PC-3 (cell line): ENCODE data around the gene MIS18BP1. TPM values are rescaled to one million over a fixed set of nuclear protein-coding genes. Genes with fewer than 3 reads are reported as not detected.
"Not testable (repeated sequence)": the region's sequence is repeated elsewhere in the genome, so short reads cannot be mapped to it uniquely, and the experiment has no call there.

Source experiments
- ATAC-seq: fragments of 200-7000 bp; cut with Tn5 transposase; 2 replicates; pipeline ENCODE4 v1.9.1; 2020; ENCODE audit warnings: mild to moderate bottlenecking, moderate library complexity
- Bru-seq: library from RNA; stranded (reverse); fragments of 400-500 nt; gene quantifications from one replicate; lab custom pipeline; 2021; lab: Mats Ljungman, UMichigan
- BruChase-seq, 2 experiments: library from RNA; stranded (reverse); fragments of 400-500 nt; gene quantifications; one replicate each; lab custom pipeline; 2021; lab: Mats Ljungman, UMichigan
- BruUV-seq: library from RNA; stranded (reverse); fragments of 400-500 nt; replicated peaks from 2 replicates; lab custom pipeline; 2021; lab: Mats Ljungman, UMichigan
- CTCF ChIA-PET: fragments of 300-600 bp; sonication (Branson Sonifier 250); formaldehyde crosslinking; loops from one replicate; lab custom pipeline; 2022; ENCODE audit warnings: antibody characterized with exemption; lab: Charles Lee
- POLR2A ChIA-PET: fragments of 300-600 bp; sonication (Branson Sonifier 250); formaldehyde crosslinking; loops from one replicate; lab custom pipeline; 2022; ENCODE audit warnings: antibody characterized with exemption; ENCODE audit not compliant: unreplicated experiment; lab: Charles Lee
- DNase-seq: peaks from one replicate; pipeline ENCODE4 v3.0.0-alpha.2; 2015
- H2AFZ ChIP-seq: fragments of 300-600 bp; sonication (generic); 2 replicates; pipeline ENCODE4 v1.6.0; 2016; ENCODE audit warnings: antibody characterized with exemption, low read length
- H3F3A ChIP-seq: fragments of 300-600 bp; sonication (generic); one replicate; pipeline ENCODE4 v1.6.0; 2017; ENCODE audit warnings: antibody characterized with exemption, low read length, control low read depth, mild to moderate bottlenecking; ENCODE audit not compliant: unreplicated experiment
- H3K27ac ChIP-seq: fragments of 300-600 bp; sonication (generic); 2 replicates; pipeline ENCODE4 v1.5.1; 2016; ENCODE audit warnings: mild to moderate bottlenecking, low read length
- H3K27me3 ChIP-seq: fragments of 300-600 bp; sonication (generic); 2 replicates; pipeline ENCODE4 v1.6.1; 2016; ENCODE audit warnings: low read length, mixed read lengths
- H3K36me3 ChIP-seq: fragments of 300-600 bp; sonication (generic); 2 replicates; pipeline ENCODE4 v1.6.1; 2016; ENCODE audit warnings: low read depth, mixed run types, low read length, mixed read lengths
- H3K4me1 ChIP-seq: fragments of 300-600 bp; sonication (generic); 2 replicates; pipeline ENCODE4 v1.5.1; 2016; ENCODE audit warnings: low read length; ENCODE audit not compliant: insufficient read depth
- H3K4me2 ChIP-seq: fragments of 300-600 bp; sonication (generic); 2 replicates; pipeline ENCODE4 v1.6.0; 2016; ENCODE audit warnings: low read length
- H3K4me3 ChIP-seq: fragments of 300-600 bp; sonication (generic); 2 replicates; pipeline ENCODE4 v1.5.1; 2016; ENCODE audit warnings: mild to moderate bottlenecking, low read length, mixed read lengths
- H3K79me2 ChIP-seq: fragments of 300-600 bp; sonication (generic); 2 replicates; pipeline ENCODE4 v1.6.1; 2017; ENCODE audit warnings: low read length, mixed read lengths
- H3K9ac ChIP-seq: fragments of 300-600 bp; sonication (generic); 2 replicates; pipeline ENCODE4 v1.6.0; 2016; ENCODE audit warnings: mild to moderate bottlenecking, low read length
- H3K9me2 ChIP-seq: fragments of 300-600 bp; sonication (generic); replicated peaks from 2 replicates; pipeline ENCODE4 v1.6.1; 2016; ENCODE audit warnings: mixed run types, low read length, mixed read lengths
- H3K9me3 ChIP-seq: fragments of 300-600 bp; sonication (generic); 2 replicates; pipeline ENCODE4 v1.6.1; 2016; ENCODE audit warnings: low read length, mixed read lengths
- H4K20me1 ChIP-seq: fragments of 300-600 bp; sonication (generic); 2 replicates; pipeline ENCODE4 v1.6.1; 2016; ENCODE audit warnings: low read length, mixed read lengths
- EZH2 ChIP-seq: fragments of 300-600 bp; sonication (generic); IDR thresholded peaks from one replicate; pipeline ENCODE4 v1.6.1; 2017; ENCODE audit warnings: antibody characterized with exemption, mild to moderate bottlenecking, low read length; ENCODE audit not compliant: unreplicated experiment
- EZH2phosphoT487 ChIP-seq: fragments of 300-600 bp; sonication (generic); IDR thresholded peaks from 2 replicates; pipeline ENCODE4 v1.6.1; 2018; ENCODE audit warnings: mild to moderate bottlenecking, antibody characterized with exemption, low read length, borderline replicate concordance
- intact Hi-C: fragments of 100-400 bp; cut with micrococcal nuclease; formaldehyde crosslinking; loops from 2 replicates; pipeline ENCODE4 v1.9.0; 2023
- long read RNA-seq: library from polyadenylated mRNA; unstranded; transcript quantifications from one replicate; pipeline ENCODE4 v2.0.0, GENCODE V29; 2021; ENCODE audit not compliant: unreplicated experiment
- total RNA-seq: library from RNA; depleted of rRNA; stranded (reverse); fragments of >200 nt; gene quantifications from 2 replicates; pipeline ENCODE4 v1.2.3, GENCODE V29; 2014; rRNA removed
- TF ChIP-seq, protein P1 (sequence below): fragments of 300-600 bp; sonication (generic); conservative IDR thresholded peaks from 2 replicates; pipeline ENCODE4 v1.5.1; 2017; ENCODE audit warnings: antibody characterized with exemption, low read depth, mild to moderate bottlenecking, low read length

The MIS18BP1 gene
- 39.3 and 42.3 TPM in 2 replicates for total RNA-seq
- Bru-seq, nascent RNA, result percentile 87 among the genes with signal in this experiment
- BruChase-seq, experiment 1, labeled RNA remaining after a 6-hour chase, result percentile 72 among the genes with signal in this experiment
- percentile 67 among the genes with signal in this experiment for BruChase-seq, experiment 2, labeled RNA remaining after a 2-hour chase
- long read RNA-seq, full-length matches to known transcripts, result 8 of 34 reads
- long read RNA-seq, partial matches to known transcripts, result 19 of 34 reads
- long read RNA-seq, other reads (novel, unspliced or antisense), result 7 of 34 reads

DNA sequence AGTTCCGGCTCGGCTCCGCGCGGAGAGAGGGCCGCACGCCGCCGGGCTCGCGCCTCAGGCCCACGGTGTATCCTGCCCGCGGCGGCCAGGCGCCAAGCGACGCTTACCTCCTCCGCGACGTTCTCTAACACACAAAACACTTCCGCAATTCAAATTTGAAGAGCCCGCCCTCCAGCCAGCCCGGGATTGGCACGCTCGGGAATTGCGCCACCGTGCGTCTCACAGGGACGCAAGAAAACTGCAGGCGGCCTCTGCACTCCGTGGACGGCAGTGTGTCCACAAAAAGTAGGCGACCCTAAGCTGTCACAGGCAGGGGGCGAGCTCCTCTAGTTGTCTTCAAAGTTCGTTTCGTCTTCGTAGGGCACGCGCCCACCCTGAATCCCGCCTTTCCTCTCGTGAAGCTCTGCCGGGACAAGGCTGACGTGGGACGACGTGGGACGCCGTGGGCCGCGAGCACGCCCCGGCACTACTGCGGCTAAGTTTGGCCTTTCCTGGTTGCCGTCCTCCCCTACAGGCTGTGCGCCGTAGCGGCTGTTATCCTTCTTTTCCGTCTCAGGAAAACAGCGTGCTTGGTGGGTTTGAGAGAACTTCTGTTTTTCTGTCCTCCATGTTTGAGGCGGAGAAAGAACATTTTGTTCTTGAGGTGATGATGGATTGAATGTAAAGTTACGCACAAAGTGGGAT is at the start of gene MIS18BP1:
TSS of gene MIS18BP1 (minus strand) at position 133 of the 684 bp plus-strand sequence. CDS start 5,916 bp downstream, outside the sequence.
- Histone ChIP-seq H3F3A (no peaks in the 10 kb centered on the region), H3K9ac (peak within 1 kb of the TSS; percentile 94), H3K4me3 (peak within 1 kb of the TSS; percentile 71), H3K9me2 (no peaks in the 10 kb centered on the region), H2AFZ (peak within 1 kb of the TSS; percentile 94), H3K27me3 (no peaks in the 10 kb centered on the region), H3K4me2 (peak within 1 kb of the TSS; percentile 88), H3K36me3 (no peaks in the 10 kb centered on the region), H3K27ac (peak within 1 kb of the TSS; percentile 84), H3K4me1 (peaks cover 23% of the 10 kb centered on the region), H4K20me1 (peaks cover 18% of the 10 kb centered on the region), H3K79me2 (peaks cover 48% of the 10 kb centered on the region), H3K9me3 (peaks cover 6% of the 10 kb centered on the region)
- TF ChIP-seq, protein P1, sequence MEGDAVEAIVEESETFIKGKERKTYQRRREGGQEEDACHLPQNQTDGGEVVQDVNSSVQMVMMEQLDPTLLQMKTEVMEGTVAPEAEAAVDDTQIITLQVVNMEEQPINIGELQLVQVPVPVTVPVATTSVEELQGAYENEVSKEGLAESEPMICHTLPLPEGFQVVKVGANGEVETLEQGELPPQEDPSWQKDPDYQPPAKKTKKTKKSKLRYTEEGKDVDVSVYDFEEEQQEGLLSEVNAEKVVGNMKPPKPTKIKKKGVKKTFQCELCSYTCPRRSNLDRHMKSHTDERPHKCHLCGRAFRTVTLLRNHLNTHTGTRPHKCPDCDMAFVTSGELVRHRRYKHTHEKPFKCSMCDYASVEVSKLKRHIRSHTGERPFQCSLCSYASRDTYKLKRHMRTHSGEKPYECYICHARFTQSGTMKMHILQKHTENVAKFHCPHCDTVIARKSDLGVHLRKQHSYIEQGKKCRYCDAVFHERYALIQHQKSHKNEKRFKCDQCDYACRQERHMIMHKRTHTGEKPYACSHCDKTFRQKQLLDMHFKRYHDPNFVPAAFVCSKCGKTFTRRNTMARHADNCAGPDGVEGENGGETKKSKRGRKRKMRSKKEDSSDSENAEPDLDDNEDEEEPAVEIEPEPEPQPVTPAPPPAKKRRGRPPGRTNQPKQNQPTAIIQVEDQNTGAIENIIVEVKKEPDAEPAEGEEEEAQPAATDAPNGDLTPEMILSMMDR, result peak; percentile 82
- TF ChIP-seq EZH2 (no peak), EZH2phosphoT487 (peak; percentile 83)
- TSS peak; percentile 91 for BruUV-seq
- ChIA-PET POLR2A (no interaction called here), CTCF (no interaction called here)
- peak; percentile 97 for DNase-seq
- peak; percentile 92 for ATAC-seq
- intact Hi-C loops, result loop anchor here (1.0 to 5.0 kb wide), 4 partner anchors 119 to 356 kb away; partner anchors contain the start of genes FKBP3, KLHL28 and TOGARAM1

DNA sequence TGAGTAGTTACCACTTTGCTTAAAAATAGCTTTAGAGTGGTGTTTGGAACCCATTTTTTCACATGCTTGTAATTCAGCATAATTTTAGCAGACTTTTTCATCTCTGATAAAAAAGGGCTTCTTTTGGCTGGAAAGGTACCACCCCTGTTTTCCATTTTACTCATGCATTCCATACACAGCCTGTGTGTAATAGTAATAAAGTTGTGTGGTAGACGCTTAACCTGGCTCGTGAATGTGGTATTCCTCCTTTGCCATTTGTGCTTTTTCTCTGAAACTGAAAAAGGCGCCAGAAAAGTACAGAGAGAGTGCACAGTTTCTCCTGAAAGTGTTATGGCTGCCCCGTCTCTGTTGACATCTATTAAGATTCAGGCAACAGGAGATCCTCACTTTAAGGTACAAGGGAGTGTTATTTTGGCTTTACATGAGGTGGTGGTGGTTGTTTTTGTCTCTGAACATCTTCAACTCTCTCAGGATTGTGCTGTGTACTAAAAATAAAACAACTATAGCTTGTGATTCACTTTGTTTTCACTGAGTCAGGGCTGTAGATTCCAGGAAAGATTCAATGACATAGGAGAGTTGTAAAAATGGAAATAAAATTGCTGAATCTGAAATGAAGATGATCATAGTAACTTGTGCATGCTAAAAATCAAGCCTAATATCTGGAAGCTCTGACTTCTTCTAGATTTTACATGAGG is 45.6 kb upstream of the MIS18BP1 start:
- H3K27ac ChIP-seq, result no peak overlapping the region
- TF ChIP-seq, protein P1, result no peak
- TF ChIP-seq EZH2phosphoT487, result no peak
- H3K9me3 ChIP-seq, result no peaks in the 10 kb centered on the region
- no peaks in the 10 kb centered on the region for H3K79me2 ChIP-seq
- H3K4me2 ChIP-seq, result no peak overlapping the region
- no peaks in the 10 kb centered on the region for H3K36me3 ChIP-seq
- intact Hi-C loops, result no loop called here
- ATAC-seq, result peak; percentile 54
- no TSS peak for BruUV-seq
- H3F3A ChIP-seq, result no peaks in the 10 kb centered on the region
- no peaks in the 10 kb centered on the region for H3K27me3 ChIP-seq
- ChIA-PET POLR2A (no interaction called here), CTCF (no interaction called here)
- no peak overlapping the region for H3K4me3 ChIP-seq
- no peak overlapping the region for H3K9ac ChIP-seq
- DNase-seq, result no peak
- no peaks in the 10 kb centered on the region for H4K20me1 ChIP-seq
- no peak overlapping the region for H2AFZ ChIP-seq
- no peaks in the 10 kb centered on the region; the same call in 1 of the 2 replicates for H3K4me1 ChIP-seq
- H3K9me2 ChIP-seq, result no peaks in the 10 kb centered on the region

DNA sequence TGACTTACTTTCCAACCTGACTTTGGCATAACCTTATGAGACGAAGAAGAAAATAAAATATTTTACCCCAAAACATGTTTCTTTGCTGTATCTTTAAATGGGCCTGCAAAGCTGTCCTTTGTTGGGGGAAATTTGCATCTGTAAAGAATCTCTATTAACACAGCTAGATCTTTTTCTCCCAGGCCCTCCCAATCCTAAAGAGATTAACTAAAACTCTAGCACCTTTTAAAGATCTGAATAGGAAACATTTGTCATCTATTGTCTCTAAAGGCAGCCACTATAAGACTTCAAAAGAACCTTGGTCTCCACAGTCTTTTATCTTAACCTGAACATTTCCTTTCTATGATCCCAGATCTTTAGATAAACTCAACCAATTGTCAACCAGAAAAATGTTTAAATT is 41.8 kb upstream of the MIS18BP1 start:
- H3K4me2 ChIP-seq, ATAC-seq, H4K20me1 ChIP-seq, H3K36me3 ChIP-seq, BruUV-seq, POLR2A ChIA-PET, H3F3A ChIP-seq, H3K27me3 ChIP-seq, H3K9me2 ChIP-seq, H2AFZ ChIP-seq, DNase-seq, H3K9ac ChIP-seq, CTCF ChIA-PET, H3K9me3 ChIP-seq, H3K79me2 ChIP-seq, H3K27ac ChIP-seq, H3K4me1 ChIP-seq, H3K4me3 ChIP-seq: not testable (repeated sequence)
- intact Hi-C loops, result loop anchor here (5.0 kb wide), 1 partner anchor 388 kb away; no protein-coding TSS in a partner anchor
